Activated CD4-positive, alpha-beta T cell treated with anti-CD3 and anti-CD28 coated beads for 36 hours (primary cell): Measurements from ENCODE around the gene GIGYF1. TPM values are rescaled to one million over a fixed set of nuclear protein-coding genes. Genes with fewer than 3 reads are reported as not detected.
"Not testable (repeated sequence)": the region's sequence is repeated elsewhere in the genome, so short reads cannot be mapped to it uniquely, and the experiment has no call there.

Experiments used
- ATAC-seq: fragments of 200-7000 bp; cut with Tn5 transposase; one replicate; pipeline ENCODE4 v1.10.0; 2021; ENCODE audit warnings: mild to moderate bottlenecking, moderate library complexity
- CTCF ChIA-PET: fragments of 350-600 bp; sonication (Branson Sonifier 250); formaldehyde crosslinking; loops from one replicate; lab custom pipeline; 2021; ENCODE audit warnings: antibody characterized with exemption; lab: Charles Lee
- POLR2A ChIA-PET: fragments of 350-600 bp; sonication (Branson Sonifier 250); formaldehyde crosslinking; loops from one replicate; lab custom pipeline; 2021; ENCODE audit warnings: antibody characterized with exemption, inconsistent platforms; lab: Charles Lee
- DNase-seq: peaks from one replicate; pipeline ENCODE4 v3.0.0-alpha.2; 2020
- H3K27ac Mint-ChIP-seq: one replicate; pipeline ENCODE4 v1.8.0; 2021; ENCODE audit warnings: mixed read lengths
- H3K27me3 Mint-ChIP-seq: one replicate; pipeline ENCODE4 v1.8.0; 2021; ENCODE audit warnings: mixed read lengths
- H3K36me3 Mint-ChIP-seq: one replicate; pipeline ENCODE4 v1.8.0; 2021; ENCODE audit warnings: low read depth, mixed read lengths
- H3K4me1 Mint-ChIP-seq: one replicate; pipeline ENCODE4 v1.8.0; 2021; ENCODE audit warnings: mixed read lengths
- H3K4me3 Mint-ChIP-seq: one replicate; pipeline ENCODE4 v1.8.0; 2021; ENCODE audit warnings: mild to moderate bottlenecking, moderate library complexity, mixed read lengths
- H3K9me3 Mint-ChIP-seq: one replicate; pipeline ENCODE4 v1.8.0; 2021; ENCODE audit warnings: low read depth, mixed read lengths
- intact Hi-C, 2 experiments: fragments of 100-400 bp; cut with DNase I in 1 of 2; cut with micrococcal nuclease in 1 of 2; formaldehyde crosslinking; loops; one replicate each; pipeline versions ENCODE4 v1.14.2 to v1.15.1; 2022 to 2024; cut with DNase I, micrococcal nuclease
- total RNA-seq, 2 experiments: library from RNA; stranded (reverse); gene quantifications; one replicate each; pipeline ENCODE4 v1.2.3, GENCODE V29; 2021

Gene GIGYF1, protein sequence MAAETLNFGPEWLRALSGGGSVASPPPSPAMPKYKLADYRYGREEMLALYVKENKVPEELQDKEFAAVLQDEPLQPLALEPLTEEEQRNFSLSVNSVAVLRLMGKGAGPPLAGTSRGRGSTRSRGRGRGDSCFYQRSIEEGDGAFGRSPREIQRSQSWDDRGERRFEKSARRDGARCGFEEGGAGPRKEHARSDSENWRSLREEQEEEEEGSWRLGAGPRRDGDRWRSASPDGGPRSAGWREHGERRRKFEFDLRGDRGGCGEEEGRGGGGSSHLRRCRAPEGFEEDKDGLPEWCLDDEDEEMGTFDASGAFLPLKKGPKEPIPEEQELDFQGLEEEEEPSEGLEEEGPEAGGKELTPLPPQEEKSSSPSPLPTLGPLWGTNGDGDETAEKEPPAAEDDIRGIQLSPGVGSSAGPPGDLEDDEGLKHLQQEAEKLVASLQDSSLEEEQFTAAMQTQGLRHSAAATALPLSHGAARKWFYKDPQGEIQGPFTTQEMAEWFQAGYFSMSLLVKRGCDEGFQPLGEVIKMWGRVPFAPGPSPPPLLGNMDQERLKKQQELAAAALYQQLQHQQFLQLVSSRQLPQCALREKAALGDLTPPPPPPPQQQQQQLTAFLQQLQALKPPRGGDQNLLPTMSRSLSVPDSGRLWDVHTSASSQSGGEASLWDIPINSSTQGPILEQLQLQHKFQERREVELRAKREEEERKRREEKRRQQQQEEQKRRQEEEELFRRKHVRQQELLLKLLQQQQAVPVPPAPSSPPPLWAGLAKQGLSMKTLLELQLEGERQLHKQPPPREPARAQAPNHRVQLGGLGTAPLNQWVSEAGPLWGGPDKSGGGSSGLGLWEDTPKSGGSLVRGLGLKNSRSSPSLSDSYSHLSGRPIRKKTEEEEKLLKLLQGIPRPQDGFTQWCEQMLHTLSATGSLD (N-terminal part only)
- total RNA-seq: 10 to 100 TPM; 40.3 to 40.9 TPM

DNA sequence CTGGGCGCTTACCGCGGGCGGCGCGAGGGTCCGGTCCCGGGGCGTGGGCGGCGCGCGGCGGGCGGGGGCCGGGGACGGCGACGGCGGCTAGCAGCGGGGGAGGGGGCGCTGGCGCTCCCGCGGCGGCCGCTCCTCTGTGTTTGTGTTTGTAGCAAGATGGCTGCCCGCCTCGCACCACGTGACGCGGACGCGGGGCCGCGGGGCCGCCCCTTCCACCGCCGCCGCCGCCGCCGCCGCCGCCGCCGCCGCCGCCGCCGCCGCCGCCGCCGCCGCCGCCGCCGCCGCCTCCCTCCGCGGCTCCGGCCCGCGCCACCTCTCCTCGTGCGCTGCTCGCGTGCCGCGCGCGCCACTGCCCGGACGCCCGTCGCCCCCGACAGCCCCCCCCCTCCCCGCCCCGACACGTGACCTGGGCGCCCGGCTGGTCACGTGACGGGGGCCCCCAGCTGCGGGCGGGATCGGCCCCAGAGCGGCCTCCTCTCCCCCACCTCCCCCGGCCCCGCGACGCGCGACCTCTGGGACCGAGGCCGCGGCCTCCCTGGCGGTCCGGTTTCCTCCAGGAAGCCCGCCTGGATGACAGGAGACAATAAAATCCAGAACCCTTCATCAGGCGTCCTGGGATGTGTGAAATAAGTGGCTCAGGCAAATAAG is at the start of gene GIGYF1:
Gene GIGYF1, minus strand, starts transcription at position 153 of the 648 bp plus-strand sequence. CDS start 6,012 bp downstream, outside the sequence.
- POLR2A ChIA-PET: interaction anchor here (0.6 kb wide), 1 partner anchor 13 kb away, joined by 3 read pairs; no protein-coding TSS in a partner anchor
- CTCF ChIA-PET: interaction anchor here (1.2 to 7.2 kb wide), 5 partner anchors 11 to 158 kb away, joined by 3 to 104 read pairs (median 9); partner anchors contain the start of genes FBXO24, LRCH4, POP7 and SLC12A9
- peak within 1 kb of the TSS; percentile 88 for H3K27ac Mint-ChIP-seq
- H3K9me3 Mint-ChIP-seq: no peaks in the 10 kb centered on the region
- ATAC-seq (peak; percentile 54), DNase-seq (peak; percentile 84)
- H3K36me3 Mint-ChIP-seq: peaks cover 11% of the 10 kb centered on the region
- H3K27me3 Mint-ChIP-seq: no peaks in the 10 kb centered on the region
- H3K4me3 Mint-ChIP-seq: peak within 1 kb of the TSS; percentile 89
- intact Hi-C loops: loop anchor here (1.0 to 10.0 kb wide), 11 partner anchors 12 to 537 kb away; partner anchors contain the start of genes MOSPD3 (in 2 of the 2), FBXO24 (in 1 of the 2), LRCH4 (in 1 of the 2) and POP7 (in 1 of the 2)
- H3K4me1 Mint-ChIP-seq: peaks cover 36% of the 10 kb centered on the region

DNA sequence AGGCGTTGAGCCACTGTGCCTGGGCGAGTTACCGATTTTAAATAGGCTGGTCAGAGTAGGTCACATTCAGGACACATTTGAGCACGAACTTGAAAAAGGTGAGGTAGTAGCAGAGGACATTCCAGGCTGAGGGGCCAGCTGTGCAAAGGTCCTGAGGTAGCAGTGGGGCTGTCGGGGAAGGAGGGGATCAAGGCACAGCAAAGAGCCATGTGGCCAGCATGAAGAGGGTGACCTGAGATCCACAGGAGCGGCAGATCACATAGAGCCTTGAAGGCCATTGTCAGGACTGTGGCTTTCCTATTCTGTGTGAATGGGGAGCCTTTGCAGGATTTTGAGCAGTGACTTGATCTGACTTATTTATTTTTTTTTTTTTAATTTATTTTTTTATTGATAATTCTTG is 45.9 kb upstream of the GIGYF1 start:
- peaks cover 1% of the 10 kb centered on the region for H3K9me3 Mint-ChIP-seq
- no peak overlapping the region for H3K4me3 Mint-ChIP-seq
- no peaks in the 10 kb centered on the region for H3K4me1 Mint-ChIP-seq
- peaks cover 3% of the 10 kb centered on the region for H3K27me3 Mint-ChIP-seq
- H3K36me3 Mint-ChIP-seq: no peaks in the 10 kb centered on the region
- H3K27ac Mint-ChIP-seq: no peak overlapping the region
- intact Hi-C loops: no loop called here
- ChIA-PET CTCF (no interaction called here), POLR2A (no interaction called here)
- ATAC-seq (no peak), DNase-seq (no peak)

DNA sequence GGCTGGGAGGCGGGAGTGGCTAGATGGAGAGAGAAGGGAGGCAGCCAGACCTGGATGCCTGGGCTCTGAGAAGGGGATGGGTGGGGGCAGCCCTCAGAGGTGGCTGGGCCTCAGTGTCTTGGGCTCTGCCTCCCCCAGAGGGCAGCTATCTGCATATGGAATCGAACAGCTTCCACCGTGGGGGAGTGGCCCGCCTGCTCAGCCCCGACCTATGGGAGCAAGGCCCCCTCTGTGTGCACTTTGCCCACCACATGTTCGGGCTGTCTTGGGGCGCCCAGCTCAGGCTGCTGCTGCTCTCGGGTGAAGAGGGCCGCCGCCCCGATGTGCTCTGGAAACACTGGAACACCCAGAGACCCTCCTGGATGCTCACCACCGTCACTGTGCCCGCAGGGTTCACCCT is 42.6 kb upstream of the GIGYF1 start:
- no peaks in the 10 kb centered on the region for H3K36me3 Mint-ChIP-seq
- intact Hi-C loops: no loop called here
- ChIA-PET CTCF (no interaction called here), POLR2A (no interaction called here)
- no peaks in the 10 kb centered on the region for H3K4me1 Mint-ChIP-seq
- H3K27ac Mint-ChIP-seq: no peak overlapping the region
- no peaks in the 10 kb centered on the region for H3K9me3 Mint-ChIP-seq
- H3K4me3 Mint-ChIP-seq: no peak overlapping the region
- no peak for ATAC-seq
- DNase-seq: no peak
- peaks cover 2% of the 10 kb centered on the region for H3K27me3 Mint-ChIP-seq

DNA sequence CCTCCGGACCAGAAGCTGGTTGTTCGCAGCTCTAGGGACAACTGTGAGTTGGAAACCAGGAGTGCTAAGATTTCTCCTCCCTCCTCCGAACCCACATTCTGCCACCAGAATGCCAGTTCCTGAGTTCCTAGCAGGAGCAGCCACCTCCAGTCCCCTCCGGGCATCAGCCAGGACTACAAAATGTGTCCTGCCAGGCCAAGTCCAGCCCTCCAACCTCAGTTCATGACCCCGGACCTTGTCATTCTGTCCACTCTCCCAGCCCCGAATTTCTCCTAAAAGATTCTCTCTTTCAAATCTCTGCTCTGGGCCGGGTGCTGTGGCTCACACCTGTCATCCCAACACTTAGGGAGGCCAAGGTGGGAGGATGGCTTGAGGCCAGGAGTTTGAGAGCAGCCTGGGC is 41.7 kb upstream of the GIGYF1 start:
- ChIA-PET POLR2A (no interaction called here), CTCF (no interaction called here)
- peaks cover 2% of the 10 kb centered on the region for H3K27me3 Mint-ChIP-seq
- intact Hi-C loops: no loop called here
- no peak overlapping the region for H3K4me3 Mint-ChIP-seq
- DNase-seq: no peak
- H3K27ac Mint-ChIP-seq: no peak overlapping the region
- no peaks in the 10 kb centered on the region for H3K36me3 Mint-ChIP-seq
- H3K9me3 Mint-ChIP-seq: no peaks in the 10 kb centered on the region
- ATAC-seq: no peak
- no peaks in the 10 kb centered on the region for H3K4me1 Mint-ChIP-seq

DNA sequence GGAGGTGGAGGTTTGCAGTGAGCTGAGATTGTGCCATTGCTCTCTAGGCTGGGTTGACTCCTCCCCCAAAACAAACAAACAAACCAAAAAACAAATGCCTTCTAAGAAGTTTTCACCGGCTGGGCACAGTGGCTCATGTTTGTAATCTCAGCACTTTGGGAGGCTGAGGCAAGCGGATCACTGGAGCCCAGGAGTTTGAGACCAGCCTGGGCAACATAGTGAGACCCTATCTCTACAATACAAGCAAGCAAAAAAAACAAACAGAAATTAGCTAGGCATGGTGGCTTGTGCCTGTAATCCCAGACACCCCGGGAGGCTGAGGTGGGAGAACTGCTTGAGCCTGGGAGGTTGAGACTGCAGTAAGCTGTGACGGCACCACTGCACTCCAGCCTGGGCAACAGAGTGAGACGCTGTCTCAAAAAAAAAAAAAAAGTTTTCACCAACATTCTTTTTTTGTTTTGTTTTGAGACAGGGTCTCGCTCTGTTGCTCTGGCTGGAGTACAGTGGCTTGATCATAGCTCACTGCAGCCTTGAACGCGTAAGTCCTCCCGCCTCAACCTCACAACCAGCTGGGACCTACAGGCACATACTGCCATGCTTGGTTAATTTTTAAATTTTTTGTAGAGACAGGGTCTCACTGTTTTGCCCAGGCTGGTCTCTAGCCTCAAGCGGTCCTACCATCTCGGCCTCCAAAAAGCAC is 38.0 kb upstream of the GIGYF1 start:
- ChIA-PET CTCF (no interaction called here), POLR2A (no interaction called here)
- ATAC-seq: no peak
- Mint-ChIP-seq H3K36me3 (no peaks in the 10 kb centered on the region), H3K4me1 (no peaks in the 10 kb centered on the region), H3K9me3 (no peaks in the 10 kb centered on the region), H3K4me3 (no peak overlapping the region), H3K27me3 (peaks cover 2% of the 10 kb centered on the region), H3K27ac (no peak overlapping the region)
- no peak for DNase-seq
- intact Hi-C loops: no loop called here

DNA sequence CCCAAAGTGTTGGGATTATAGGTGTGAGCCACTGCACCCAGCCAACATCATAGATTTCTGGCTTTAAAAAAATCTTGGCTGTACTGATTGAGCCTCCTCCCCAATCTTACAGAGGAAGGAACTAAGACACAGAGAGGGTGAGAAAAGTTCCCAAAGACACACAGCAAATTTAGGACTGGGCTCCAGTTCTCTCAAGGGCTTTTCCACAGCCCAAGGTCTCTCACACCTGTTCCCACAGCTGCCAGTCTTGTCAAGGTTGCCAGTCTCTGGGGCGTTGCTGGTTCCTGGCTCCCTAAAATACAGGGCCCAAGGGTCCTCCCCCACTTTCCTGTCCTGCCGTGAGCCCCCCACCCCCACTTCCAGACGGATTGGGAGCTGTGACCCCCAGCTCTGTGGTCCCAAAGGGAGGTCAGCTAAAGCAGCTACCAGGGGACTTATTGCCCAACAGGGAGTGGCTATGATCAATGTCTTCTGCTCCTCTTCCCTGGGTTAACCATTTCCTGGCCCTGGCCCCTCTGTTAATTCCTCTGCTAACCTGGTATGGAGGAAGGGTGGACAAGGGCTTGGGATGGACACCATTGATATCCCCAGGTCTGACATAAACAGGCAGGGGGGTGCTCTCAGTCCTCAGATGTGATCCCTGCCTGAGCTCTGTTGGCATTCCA is 36.2 kb upstream of the GIGYF1 start:
- Mint-ChIP-seq H3K36me3 (no peaks in the 10 kb centered on the region), H3K27ac (no peak overlapping the region), H3K4me3 (no peak overlapping the region), H3K4me1 (peaks cover under 1% of the 10 kb centered on the region), H3K9me3 (no peaks in the 10 kb centered on the region), H3K27me3 (peaks cover 2% of the 10 kb centered on the region)
- ChIA-PET CTCF (interaction anchor here (1.0 kb wide), 1 partner anchor 329 kb away, joined by 3 read pairs; no protein-coding TSS in a partner anchor), POLR2A (no interaction called here)
- intact Hi-C loops: no loop called here
- DNase-seq: no peak
- no peak for ATAC-seq

DNA sequence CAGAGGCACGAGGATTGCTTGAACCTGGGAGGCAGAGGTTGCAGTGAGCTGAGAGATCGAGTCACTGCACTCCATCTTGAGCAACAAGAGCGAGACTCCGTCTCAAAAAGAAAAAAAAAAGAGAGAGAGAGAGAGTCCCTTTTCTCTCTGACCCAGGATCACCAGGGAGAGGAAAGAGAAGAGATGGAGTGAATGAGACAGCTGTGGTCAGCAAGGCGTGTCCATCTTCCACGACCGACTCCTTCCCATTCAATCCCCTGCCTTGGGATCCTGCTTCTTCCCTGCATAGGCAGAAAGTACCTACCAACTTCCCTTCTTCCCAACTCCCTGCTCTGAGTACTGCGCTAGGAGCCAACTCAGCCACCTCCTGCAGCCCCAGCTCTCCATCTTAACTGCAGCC is 34.1 kb upstream of the GIGYF1 start:
- H3K4me1 Mint-ChIP-seq: peaks cover 3% of the 10 kb centered on the region
- H3K27me3 Mint-ChIP-seq: peaks cover 5% of the 10 kb centered on the region
- no peaks in the 10 kb centered on the region for H3K36me3 Mint-ChIP-seq
- intact Hi-C loops: loop anchor here in 1 of 2 experiments (5.0 kb wide), 1 partner anchor 166 kb away; no protein-coding TSS in a partner anchor
- ChIA-PET POLR2A (no interaction called here), CTCF (interaction anchor here (0.7 to 1.2 kb wide), 3 partner anchors 10 to 681 kb away, joined by 3 to 5 read pairs (median 4); no protein-coding TSS in a partner anchor)
- no peak overlapping the region for H3K27ac Mint-ChIP-seq
- no peaks in the 10 kb centered on the region for H3K9me3 Mint-ChIP-seq
- no peak for ATAC-seq
- H3K4me3 Mint-ChIP-seq: no peak overlapping the region
- no peak for DNase-seq

DNA sequence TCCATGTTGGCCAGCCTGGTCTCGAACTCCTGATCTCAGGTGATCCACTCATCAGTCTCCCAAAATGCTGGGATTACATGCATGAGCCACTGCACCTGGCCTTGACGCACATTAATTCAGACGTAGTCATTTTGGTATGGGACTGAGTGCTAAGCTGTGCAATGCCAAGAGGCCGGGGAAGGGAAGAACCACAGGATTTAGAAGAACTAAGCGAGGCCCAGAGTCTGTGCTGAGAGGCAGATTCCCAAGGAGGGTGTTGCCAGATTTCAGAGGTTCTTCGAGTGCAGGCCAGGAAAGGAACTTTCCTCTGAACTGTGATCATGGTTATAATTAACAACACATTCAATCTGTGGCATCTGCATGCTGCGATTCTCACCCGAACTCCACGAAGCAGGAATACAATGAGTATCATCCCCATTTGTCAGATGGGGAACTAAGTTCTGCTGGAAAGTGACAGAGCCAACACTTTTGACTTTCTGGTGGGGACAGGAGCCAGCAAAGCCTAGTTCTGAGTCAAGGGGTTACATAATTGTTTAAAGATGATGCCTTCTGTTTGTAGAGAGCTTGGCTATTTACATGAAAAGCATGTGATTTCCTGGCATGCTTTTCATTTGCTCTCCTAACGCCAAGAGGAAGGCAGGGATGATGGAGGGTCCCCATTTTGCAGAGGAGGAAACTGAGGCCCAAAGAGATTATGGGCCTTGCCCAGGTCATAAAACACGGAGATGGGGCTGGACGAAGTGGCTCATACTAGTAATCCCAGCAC is 33.1 kb upstream of the GIGYF1 start:
- Mint-ChIP-seq H3K9me3 (no peaks in the 10 kb centered on the region), H3K27me3 (peaks cover 13% of the 10 kb centered on the region), H3K36me3 (no peaks in the 10 kb centered on the region), H3K4me1 (peaks cover 3% of the 10 kb centered on the region), H3K4me3 (no peak overlapping the region), H3K27ac (no peak overlapping the region)
- CTCF ChIA-PET: interaction anchor here (1.1 to 1.8 kb wide), 3 partner anchors 32 to 178 kb away, joined by 4 to 6 read pairs (median 4); no protein-coding TSS in a partner anchor
- intact Hi-C loops: loop anchor here in 1 of 2 experiments (5.0 kb wide), 1 partner anchor 165 kb away; no protein-coding TSS in a partner anchor
- DNase-seq (no peak), ATAC-seq (no peak)
- POLR2A ChIA-PET: no interaction called here

DNA sequence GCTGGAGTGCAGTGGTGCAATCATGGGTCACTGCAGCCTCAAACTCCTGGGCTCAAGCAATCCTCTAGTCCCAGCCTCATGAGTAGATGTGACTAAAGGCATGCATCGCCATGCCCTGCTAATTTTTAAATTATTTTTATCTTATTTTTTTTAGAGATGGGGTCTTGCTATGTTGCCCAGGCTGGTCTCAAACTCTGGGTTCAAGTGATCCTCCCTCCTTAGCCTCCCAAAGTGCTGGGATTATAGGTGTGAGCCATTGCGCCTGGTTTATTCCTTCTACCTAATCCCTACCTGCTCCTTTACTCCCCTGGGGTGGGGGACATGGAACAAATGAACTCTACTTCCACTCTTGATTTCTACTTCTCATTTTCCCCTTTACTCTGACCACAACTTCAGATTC is 30.3 kb upstream of the GIGYF1 start:
- H3K27ac Mint-ChIP-seq, ATAC-seq, H3K9me3 Mint-ChIP-seq, DNase-seq, POLR2A ChIA-PET, H3K4me1 Mint-ChIP-seq, intact Hi-C loops, H3K4me3 Mint-ChIP-seq, H3K36me3 Mint-ChIP-seq: not testable (repeated sequence)
- H3K27me3 Mint-ChIP-seq: peaks cover 30% of the 10 kb centered on the region
- CTCF ChIA-PET: interaction anchor here (1.0 to 2.9 kb wide), 7 partner anchors 7 to 160 kb away, joined by 4 to 20 read pairs (median 6); partner anchors contain the start of gene POP7
